ENCODE results near the gene KIF1B.
"Not testable (repeated sequence)": the region's sequence is repeated elsewhere in the genome, so short reads cannot be mapped to it uniquely, and the experiment has no call there.

Gene KIF1B

DNA sequence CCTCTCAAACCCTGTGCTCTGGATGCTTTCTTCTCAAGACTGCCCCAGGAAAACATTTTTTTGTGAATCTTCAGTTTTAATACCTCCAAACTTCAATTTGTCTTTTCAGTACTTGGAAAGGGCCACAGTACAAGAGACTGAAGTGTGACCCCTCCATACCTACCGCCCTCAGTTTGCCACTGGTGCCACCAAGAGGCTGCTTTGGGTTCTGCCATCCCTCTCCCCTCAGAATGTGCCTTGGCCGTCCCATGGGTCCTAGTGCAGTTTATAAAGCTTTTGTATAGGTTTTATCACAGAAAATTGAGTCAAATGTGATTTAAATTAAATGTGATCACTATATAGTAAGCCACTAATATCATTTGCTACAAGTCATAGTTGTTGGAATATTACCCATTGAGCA is 127.7 kb downstream of the KIF1B start:
- peak; percentile 83 for ATAC-seq

DNA sequence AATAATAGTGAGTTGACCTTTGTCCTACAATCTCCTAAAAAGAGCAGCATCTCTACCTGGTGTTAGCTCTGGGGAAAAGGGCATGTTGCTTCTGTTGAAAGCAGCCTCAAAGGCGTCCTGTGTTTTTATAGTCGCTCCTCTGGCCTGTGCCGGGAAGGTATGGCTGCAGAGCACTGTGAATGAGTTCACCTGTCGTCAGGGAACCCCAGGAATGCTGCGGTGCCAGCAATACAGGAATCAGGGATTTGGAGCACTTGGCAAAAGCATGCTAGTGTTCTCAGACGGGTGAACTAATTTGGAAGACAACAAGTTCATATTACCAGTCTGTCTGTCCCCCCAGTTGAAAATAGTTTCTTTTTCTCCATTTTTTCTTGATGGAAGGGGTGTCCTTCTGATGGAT is 128.2 kb downstream of the KIF1B start:
- ATAC-seq, result no peak
- no peak for DNase-seq

More for the DNA sequence above, 127.7 kb downstream of the KIF1B start:
- DNase-seq, result peak; percentile 54

DNA sequence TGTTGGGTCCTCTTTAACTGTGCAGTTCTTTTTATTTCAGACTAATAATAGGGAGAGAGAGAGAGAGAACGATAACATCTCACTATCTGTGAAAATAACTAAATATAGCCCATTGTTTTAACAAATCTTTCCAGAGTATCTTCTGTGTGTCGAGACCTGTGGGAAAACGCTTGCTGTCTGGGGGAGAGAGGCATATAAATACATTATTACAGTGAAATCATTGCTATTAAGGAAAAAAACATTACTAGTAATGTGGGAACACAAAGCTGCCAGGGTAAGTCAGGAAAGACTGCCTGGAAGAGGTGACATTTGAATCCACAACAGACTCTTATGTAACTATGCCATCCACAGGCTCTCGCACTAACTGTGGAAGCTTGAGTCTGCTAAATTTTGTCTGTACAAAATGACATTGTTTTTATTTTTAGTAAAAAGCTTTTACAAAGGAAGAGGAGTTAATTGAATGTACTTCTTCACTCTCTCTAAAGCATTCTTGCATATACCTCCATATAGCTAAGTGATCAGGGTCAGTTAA is 128.7 kb downstream of the KIF1B start:
- DNase-seq, result no peak
- no peak for ATAC-seq

DNA sequence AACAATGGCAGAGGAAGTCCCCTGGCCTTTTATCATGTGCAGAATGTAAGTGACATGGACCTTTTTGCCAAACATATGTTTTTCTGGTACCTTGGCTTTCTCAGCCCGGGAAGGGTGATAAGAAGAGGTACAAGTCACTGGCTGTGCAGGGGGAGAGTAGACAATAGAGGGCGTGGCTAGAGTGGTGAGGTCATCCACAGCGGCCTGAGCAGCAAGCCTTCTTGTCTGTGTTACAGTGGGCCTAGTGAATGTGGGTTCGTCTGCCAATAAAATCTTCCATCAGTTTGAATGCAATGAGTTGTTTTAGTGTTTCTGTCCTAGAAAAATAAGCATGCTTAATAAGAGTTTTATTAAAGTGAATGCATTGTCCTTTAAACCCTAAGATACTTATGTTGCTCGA is 129.4 kb downstream of the KIF1B start:
- DNase-seq (no peak), ATAC-seq (no peak)

DNA sequence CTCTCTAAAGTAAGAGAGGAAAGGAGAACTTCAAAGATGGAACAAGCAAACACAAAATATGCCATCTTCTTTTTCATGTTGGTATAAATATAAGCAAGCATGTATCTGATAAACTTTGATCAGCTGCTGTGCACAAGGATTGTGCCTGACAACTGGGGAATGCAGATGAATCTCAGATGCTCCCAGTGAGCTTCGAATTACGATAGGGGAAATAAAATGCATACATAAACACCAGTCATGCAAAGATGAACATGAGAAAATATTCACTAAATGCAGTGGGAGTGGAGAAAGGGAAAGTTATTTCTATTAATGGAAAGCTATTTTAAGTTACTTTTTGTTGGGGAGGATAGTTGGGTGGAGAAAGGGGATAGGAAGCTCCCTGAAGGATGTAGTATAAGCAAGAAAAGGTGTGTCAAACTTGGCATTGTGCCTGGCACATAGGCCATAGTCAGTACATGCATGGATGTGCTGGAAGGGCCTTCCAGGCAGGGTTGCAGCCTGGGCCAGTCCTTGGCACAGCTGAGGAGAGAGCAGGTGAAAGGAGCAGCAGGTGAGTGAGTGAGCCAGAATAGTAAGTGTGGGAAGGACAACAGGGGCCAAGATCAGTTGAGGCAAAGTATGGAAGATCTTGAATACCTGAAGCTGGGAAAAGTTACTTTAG is 130.7 kb downstream of the KIF1B start:
- no peak for DNase-seq
- ATAC-seq, result no peak

DNA sequence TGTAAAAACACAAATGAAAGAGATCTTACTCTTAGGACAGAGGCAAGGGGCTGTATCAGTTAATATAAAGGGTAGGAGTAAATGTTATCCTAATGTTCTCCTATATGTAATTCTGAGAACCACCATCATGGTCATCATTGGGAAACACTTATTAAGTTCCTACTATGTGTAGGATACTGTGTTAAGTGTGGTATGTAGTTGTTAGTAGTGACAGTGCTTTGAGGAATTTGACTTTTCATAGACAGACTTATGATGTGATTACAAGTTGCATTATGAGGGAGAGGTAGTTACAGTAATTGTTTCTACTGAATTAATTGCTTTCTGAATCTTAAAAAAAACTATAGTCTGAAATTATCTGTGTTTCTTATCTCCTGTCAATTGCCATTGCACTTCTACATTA is 136.7 kb downstream of the KIF1B start:
- DNase-seq (no peak), ATAC-seq (no peak)

DNA sequence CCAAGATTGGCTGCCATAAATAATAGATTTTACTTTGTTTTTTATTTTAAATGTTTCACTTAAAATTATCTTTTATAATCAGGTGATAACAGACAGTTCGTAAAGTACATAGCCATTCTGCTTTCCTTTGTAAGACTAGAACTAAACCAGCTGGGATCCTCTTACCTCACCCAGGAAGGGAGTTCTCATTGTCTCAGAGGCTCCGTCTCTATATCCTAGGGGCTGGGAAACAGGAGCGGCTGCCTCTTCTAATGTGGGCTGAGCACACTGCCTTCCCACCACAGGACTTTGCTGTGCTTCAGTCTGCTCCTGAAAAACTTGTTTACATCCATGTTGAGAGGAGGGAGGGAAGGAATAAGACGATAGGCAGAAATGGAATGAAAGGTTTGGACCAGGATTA is 142.9 kb downstream of the KIF1B start:
- no peak for DNase-seq
- ATAC-seq, result no peak

DNA sequence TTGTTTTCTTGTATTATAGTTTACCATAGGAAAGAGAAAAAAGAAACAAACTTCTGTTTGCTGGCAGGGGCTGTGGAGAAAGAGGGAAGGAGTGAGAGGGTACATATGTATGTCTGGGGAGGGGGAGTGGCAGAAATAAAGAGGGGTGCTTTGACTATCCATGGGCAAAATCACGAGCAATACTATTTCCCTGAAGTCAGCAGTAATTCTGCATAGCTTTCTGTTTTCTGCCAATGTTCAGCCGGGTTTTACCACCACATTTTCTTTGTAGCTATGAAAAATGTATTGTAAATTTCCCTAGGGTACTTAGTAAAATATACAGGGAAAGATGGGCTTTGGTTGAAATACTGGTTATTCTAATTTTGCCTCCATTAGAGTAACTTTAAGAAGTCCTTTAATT is 143.3 kb downstream of the KIF1B start:
- DNase-seq, result no peak
- ATAC-seq, result no peak

DNA sequence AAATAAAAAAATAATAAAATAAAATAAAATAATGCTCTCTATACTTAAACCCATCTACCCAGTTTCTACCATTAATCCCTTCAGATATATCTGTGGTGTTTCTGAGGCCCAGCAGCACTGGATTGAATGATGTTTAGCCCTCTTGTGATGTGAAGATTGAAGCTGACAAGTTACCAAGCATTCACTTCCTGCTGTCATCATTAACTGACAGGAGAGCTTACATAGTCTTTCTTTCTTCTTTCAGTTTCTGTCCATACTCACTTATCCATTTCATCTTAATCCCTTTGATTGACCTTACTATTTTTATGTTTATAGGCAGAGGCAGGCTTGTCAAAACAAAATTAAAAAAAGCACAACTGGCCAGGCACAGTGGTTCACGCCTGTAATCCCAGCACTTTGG is 149.7 kb downstream of the KIF1B start:
- DNase-seq (no peak), ATAC-seq (no peak)

DNA sequence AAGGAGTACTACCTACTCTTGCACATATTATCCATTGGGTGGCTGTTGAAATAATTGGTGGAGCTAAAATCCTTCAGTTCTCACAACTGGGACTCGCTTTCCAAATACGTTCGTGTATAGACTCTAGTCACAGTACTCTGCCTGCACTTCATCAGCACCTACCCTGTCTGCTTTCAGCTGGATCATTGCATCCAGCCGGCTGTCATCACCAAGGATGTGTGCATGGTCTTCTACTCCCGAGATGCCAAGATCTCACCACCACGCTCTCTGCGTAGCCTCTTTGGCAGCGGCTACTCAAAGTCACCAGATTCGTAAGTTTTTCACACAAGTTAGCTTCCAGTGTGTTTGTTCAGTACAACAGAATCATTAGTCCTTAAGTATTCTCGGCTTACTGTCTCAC is 151.1 kb downstream of the KIF1B start:
- no peak for ATAC-seq
- DNase-seq, result no peak

DNA sequence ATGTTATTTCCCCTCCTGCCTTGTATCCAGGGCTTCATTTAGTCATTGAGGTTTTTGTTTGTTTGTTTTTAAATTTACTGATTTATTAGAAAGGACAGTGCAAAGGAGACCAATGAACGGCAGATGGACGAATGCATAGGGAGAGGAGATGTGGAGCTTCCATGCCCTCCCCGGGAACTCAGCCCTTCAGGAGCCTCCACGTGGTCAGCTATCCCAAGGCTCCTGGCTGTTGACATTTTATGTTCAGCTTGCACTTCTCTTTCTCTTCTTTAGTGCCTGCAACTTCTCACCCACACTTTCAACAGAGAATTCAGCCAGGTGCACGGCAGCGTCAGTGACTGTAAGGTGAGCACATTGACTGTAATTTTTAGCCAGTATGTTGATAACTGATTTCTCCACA is 157.8 kb downstream of the KIF1B start:
- DNase-seq (no peak), ATAC-seq (no peak)

DNA sequence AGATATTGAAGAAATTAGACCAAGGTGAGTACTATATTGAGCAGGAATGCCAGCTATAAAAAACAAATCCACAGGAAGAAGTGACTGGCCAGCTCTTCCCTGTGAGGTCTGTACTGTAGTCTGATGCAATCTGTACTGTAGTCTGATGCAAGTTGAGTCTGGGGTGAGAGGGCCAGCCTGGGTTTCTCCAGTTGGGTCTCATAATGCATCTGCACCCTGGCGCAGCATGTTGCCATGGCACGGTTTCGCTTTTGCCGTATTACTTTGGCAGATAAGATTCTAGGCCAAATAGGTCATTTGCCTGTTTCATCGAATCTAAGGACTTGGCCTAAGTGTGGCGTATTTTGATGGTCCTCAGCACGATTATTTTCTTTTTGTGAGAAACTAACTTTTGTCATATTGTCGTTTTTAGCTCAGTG is 164.1 kb downstream of the KIF1B start:
- no peak for ATAC-seq
- DNase-seq, result no peak

DNA sequence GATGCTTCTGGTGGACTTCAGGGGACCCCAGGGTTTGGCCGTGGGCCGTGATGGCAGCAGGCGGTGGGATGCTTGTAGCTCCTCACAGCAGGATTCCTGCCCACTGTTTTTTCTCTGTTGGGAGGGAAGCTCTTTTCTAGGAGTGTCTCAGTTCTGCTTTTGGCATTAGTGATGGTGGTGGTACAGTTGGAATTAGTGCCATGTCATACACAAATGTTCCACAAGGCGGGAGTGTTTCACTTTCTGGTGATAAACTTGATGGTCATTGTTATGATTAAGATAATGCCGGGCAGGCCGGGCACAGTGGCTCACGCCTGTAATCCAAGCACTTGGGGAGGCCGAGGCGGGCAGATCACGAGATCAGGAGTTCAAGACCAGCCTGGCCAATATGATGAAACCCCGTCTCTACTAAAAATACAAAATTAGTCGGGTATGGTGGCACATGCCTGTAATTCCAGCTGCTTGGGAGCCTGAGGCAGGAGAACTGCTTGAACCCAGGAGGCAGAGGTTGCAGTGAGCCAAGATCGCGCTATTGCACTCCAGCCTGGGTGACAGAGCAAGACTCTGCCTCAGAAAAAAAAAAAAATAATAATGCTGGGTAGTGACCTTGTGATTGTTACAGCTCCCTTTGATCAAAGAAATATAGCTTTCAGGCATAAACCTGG is 167.1 kb downstream of the KIF1B start:
- DNase-seq, result peak; percentile 37
- not testable (repeated sequence) for ATAC-seq

DNA sequence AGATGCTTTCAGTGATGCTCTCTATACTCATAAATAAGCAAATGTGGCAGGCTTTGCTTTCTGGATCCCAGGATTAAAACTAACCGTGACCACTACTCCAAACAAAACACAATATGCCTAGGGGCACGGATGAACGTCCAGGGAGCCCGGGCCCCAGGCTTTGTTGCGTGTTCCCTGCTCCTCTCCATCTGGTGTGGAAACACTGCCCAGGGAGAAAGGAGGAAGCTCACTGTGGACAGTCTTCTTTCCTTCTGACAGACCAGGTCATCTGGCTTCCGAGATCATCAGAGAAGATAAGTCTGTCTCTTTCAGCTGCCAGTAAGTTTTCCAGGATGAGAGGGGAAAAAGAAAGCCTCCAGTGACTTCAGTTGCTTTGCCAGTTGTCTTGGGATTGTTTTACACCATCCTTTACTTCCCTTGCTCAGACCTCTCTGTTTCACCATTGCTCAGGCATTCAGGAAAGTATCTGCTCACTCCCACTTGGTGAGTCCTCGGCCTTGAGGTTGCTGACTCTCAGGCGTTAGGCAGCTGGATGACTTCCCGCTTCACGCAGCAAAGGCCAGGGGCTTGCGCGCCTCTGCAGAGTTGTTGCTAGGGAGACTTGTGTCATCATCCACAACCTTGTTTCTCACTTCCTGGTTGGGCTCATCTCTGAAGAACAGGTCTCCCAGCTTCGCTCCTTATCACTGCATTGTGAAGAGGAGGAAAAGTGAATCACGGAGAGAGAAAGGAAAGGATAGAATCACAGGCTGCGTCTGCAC is 167.9 kb downstream of the KIF1B start:
- ATAC-seq, result no peak

DNA sequence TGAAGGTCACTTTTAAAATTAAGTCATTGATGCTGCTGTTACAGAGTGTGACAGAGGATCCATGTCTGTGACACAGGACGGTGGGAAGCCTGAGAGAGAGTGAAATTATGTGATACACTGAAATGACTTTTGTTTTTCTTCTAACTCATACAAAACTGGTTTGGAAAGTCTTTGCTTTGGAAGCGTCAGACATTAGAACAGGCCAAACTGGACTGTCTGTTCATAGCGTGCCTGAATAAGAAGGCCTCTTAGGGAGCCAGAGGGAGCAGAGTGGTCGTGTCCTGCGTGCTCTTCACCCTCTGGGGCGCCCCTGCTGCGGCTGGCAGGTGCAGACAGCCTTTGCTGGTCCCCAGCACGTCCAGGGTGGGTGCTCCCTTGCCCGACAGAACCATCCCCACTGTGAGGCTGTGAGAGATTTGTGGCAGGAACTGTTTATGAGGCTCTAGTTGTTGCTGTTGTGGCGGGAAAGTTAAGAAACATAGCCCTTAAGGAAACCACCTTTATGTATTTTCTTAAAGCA is 168.8 kb downstream of the KIF1B start:
- DNase-seq, result no peak
- ATAC-seq, result no peak

More for the DNA sequence above, 167.9 kb downstream of the KIF1B start:
- no peak for DNase-seq

DNA sequence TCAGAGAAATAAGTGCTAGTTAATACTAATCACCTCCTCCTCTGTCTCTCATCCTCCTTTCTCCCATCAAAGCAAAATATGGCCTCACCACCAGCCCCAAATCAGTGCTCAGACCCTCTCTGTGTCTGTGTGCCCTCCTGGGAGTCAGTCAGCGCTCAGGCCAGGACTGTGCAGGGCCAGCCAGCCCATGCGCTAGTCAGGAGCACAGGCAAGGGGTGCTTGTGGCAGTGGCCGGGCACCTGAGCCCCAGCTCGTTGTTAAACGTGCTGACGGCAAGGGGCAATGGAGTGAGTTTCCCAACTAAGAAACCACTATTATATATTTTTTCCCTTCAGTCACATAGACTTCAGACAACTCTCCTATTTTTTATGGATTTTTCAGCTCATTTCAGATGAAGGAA is 169.3 kb downstream of the KIF1B start:
- DNase-seq (no peak), ATAC-seq (no peak)

DNA sequence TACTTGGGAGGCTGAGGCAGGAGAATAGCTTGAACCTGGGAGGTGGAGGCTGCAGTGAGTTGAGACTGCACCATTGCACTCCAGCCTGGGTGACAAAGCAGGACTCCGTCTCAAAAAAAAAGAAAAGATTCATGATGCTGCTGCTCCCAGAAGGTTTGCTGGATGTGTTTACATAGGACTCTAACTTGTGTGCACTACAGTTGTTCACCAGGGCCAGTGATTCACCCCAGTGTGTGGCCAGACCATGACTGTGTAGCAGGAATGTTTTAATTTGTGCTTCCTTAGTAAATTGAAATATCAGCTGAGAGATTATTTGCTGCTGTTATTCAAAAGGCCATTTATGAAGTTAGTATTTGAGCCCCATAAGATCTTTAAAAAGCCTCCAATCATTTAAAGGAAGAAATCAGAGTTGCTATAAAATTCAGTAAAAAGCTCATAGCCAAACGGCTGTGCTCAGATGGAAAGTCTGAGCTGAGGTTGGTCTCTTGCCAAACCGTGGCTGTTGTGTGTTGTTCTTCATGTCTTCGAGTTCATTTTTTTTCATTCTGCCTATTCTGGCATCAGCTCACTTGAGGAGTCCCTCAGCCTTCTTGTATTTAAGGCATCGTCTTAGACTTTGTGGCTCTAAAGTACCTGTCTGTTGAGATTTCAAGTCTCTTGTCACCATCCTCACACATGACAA is 170.4 kb downstream of the KIF1B start:
- no peak for DNase-seq
- ATAC-seq, result no peak

DNA sequence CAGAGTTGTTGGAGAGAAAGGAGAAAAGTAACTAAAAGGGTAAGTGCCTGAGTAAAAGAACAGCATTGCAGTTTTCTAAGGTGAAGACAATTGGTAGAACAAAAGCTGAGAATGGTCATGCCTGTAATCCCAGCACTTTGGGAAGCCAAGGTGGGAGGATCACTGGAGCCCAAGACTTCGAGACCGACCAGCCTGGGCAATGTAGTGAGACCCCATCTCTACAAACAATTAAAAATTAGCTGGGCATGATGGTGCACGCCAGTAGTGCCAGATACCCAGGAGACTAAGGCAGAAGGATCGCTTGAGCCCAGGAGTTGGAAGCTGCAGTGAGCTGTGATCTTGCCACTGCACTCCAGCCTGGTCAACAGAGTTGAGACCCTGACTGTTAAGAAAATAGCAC is 173.3 kb downstream of the KIF1B start:
- DNase-seq (no peak), ATAC-seq (no peak)

DNA sequence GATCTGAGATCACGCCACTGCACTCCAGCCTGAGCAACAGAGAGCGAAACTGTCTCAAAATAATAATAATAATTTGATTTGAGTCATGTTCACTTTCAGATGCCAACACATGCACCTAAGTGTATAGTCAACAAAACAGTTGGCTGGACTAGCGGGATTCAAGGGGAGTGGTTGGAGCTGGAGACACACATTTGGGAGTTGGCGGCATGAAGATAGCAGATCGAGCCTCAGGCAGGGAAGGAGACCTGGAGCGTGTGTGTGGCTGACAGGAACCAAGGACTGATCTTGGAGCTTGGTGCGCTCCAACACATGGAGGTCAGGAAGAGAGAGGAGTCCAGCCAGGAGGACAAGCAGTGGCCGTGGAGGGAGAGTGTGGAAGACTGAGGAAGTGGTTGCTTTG is 173.8 kb downstream of the KIF1B start:
- no peak for DNase-seq
- no peak for ATAC-seq

DNA sequence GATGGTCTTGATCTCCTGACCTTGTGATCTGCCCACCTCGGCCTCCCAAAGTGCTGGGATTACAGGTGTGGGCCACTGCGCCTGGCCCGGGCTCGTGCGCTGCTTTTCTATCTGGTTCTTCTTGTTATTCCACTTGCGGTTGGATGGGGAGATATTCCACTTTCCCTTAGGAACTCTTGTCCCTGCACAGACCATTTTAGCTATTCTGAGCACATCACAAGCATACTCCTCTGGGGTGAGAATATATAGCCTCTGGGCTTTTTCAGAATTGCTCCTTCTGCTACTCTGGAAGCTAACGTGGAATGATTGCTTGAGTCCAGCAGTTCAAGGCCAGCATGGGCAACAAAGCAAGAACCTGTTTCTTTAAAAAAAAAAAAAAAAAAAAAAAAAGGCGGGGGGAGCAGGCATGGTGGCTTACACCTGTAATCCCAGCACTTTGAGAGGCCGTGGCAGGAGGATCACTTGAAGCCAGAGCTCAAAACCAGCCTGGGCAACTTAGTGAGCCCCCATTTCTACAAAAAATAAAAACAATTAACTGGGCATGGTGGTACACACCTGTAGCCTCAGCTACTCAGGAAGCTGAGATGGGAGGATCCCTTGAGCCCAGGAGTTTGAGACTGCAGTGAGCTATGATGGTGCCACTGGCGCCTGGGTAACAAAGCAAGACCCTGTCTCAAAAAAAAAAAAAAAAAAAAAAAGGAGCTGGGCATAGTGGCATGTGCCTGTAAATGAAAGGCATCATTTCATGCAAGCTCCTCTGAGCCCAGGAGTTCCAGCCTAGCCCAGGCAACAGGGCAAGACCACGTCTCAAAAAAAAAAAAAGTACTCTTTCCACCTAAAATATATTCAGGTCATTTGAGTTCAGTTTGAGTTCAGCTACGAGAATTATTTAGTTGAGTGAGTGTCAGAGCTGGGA is 176.6 kb downstream of the KIF1B start:
- ATAC-seq (no peak), DNase-seq (no peak)

DNA sequence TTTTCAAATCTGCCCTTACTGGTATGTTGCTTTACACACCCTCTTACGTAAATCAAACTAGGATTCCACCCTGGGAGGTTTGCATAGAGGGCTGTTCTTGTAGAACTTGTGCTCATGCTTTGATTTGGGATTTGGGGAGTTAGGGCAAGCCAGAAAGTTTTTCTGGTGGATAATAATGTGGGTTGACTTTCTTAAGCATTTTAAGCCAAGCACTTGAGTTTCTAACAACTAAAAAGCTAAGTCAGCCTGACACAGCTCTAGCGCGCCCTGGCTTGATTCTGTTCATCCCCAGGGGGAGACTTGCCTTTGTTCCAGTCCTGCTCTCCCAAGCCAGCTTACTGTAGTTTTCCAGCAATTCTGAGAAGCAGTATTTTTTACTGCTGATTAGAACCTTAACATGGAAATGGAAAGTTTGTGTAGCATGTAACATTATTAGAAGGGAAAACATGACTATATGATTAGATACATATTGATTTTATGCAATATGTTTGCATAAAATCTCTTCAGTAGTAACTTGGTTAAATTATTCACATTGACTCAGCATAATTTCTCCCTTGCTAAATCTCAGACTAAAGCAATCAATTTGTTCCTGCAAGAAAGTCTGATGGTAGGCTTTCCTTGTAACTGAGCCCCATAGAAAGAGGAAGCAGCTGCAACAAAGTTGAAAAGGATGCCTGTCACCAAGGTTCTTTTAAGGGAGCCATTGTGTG is 177.5 kb downstream of the KIF1B start:
- no peak for ATAC-seq
- no peak for DNase-seq

Data from stimulated activated naive CD8-positive, alpha-beta T cell treated with anti-CD3 and anti-CD28 coated beads, Interleukin-15, Interleukin-2, amounts not matched to agents 100 U/mL and 50 U/mL, for 24 hours (primary cell).